ENCODE data around the gene ARMC10. TPM values are rescaled to one million over a fixed set of nuclear protein-coding genes. Genes with fewer than 3 reads are reported as not detected.

The ARMC10 gene
- 28.9 and 29.2 TPM in 2 replicates for total RNA-seq (2022)
- Bru-seq, nascent RNA: percentile 82 among the genes with signal in this experiment
- BruChase-seq, experiment 1, labeled RNA remaining after a 2-hour chase: percentile 78 among the genes with signal in this experiment
- BruChase-seq, experiment 2, labeled RNA remaining after a 6-hour chase: percentile 81 among the genes with signal in this experiment
- long read RNA-seq, transcript ARMC10-208 (6 exons, 2,524 nt): major isoform, 59 of 113 reads
- long read RNA-seq, transcript ARMC10-209 (5 exons, 2,347 nt): minor isoform, 13 of 113 reads
- long read RNA-seq, transcript ARMC10-202 (7 exons, 2,635 nt): minor isoform, 21 of 113 reads
- long read RNA-seq, partial matches to known transcripts: 2 of 113 reads
- long read RNA-seq, other reads (novel, unspliced or antisense): 11 of 113 reads

- CTCF ChIA-PET: interaction anchor here (1.0 to 1.9 kb wide), 3 partner anchors 13 to 326 kb away, joined by 4 to 24 read pairs (median 11); partner anchors contain the start of gene FAM185A
- TF ChIP-seq CTCF (IDR thresholded peaks at IDR 0.05; ENCODE audit: insufficient read depth in 1 of 2, low read depth in 1 of 2, low read length in 1 of 2, severe bottlenecking in 1 of 2, unreplicated experiment in 1 of 2): no peak
- H3K27ac Mint-ChIP-seq (ENCODE audit: unreplicated experiment): peak within 1 kb of the TSS; percentile 82
These were observed at the start of gene ARMC10, which contains the start of gene FBXL13 for GRCh38 chr7:103074519-103075336. Gene ARMC10 (plus strand): TSS chr7:103075140. CDS start chr7:103075273, 133 bp downstream. Gene FBXL13 (minus strand): TSS chr7:103074796.

GRCh38 chr7:103025341-103025740, 49.6 kb upstream of the ARMC10 start:
- Mint-ChIP-seq H3K27me3 (ENCODE audit: insufficient read depth, unreplicated experiment) (peaks cover 2% of the 10 kb centered on the region), H3K4me1 (ENCODE audit: low read depth, unreplicated experiment) (no peaks in the 10 kb centered on the region), H3K36me3 (ENCODE audit: insufficient read depth, unreplicated experiment) (no peaks in the 10 kb centered on the region), H3K9me3 (ENCODE audit: unreplicated experiment) (peaks cover 12% of the 10 kb centered on the region), H3K27ac (ENCODE audit: unreplicated experiment) (no peak overlapping the region), H3K4me3 (ENCODE audit: unreplicated experiment) (no peak overlapping the region)
- intact Hi-C loops (cut with micrococcal nuclease; ENCODE audit: unreplicated experiment): no loop called here
- CTCF ChIA-PET: no interaction called here
- Histone ChIP-seq H3K4me3 (ENCODE audit: low read depth, low read length) (no peak overlapping the region), H3K9me3 (peaks cover 4% of the 10 kb centered on the region; the same call in 1 of the 2 replicates), H3K4me1 (no peaks in the 10 kb centered on the region), H3K36me3 (ENCODE audit: control insufficient read depth, insufficient read depth, low read length) (no peaks in the 10 kb centered on the region), H3K27me3 (replicated peaks; ENCODE audit: control insufficient read depth, insufficient read depth, low read length) (no peaks in the 10 kb centered on the region)
- POLR2A ChIA-PET: no interaction called here
- no peak for DNase-seq
- no peak for TF ChIP-seq CTCF (IDR thresholded peaks at IDR 0.05; ENCODE audit: insufficient read depth in 1 of 2, low read depth in 1 of 2, low read length in 1 of 2, severe bottlenecking in 1 of 2, unreplicated experiment in 1 of 2)
- BruUV-seq (replicated peaks): no TSS peak

More at GRCh38 chr7:103074519-103075336, at the start of gene ARMC10, which contains the start of gene FBXL13:
- H3K36me3 ChIP-seq (ENCODE audit: control insufficient read depth, insufficient read depth, low read length): no peaks in the 10 kb centered on the region
- H3K9me3 ChIP-seq: no peaks in the 10 kb centered on the region; the same call in 1 of the 2 replicates
- peak within 1 kb of the TSS; percentile 88 for H3K4me3 ChIP-seq (ENCODE audit: low read depth, low read length)
- 0 out of 2 replicates have a peak, but pooled peaks cover 4% of the 10 kb centered on the region for H3K4me1 ChIP-seq
- Mint-ChIP-seq H3K9me3 (ENCODE audit: unreplicated experiment) (no peaks in the 10 kb centered on the region), H3K27me3 (ENCODE audit: insufficient read depth, unreplicated experiment) (no peaks in the 10 kb centered on the region), H3K4me1 (ENCODE audit: low read depth, unreplicated experiment) (peaks cover 11% of the 10 kb centered on the region), H3K4me3 (ENCODE audit: unreplicated experiment) (peak within 1 kb of the TSS; percentile 78), H3K36me3 (ENCODE audit: insufficient read depth, unreplicated experiment) (no peaks in the 10 kb centered on the region)
- H3K27me3 ChIP-seq (replicated peaks; ENCODE audit: control insufficient read depth, insufficient read depth, low read length): no peaks in the 10 kb centered on the region
- DNase-seq: peak; percentile 93 to 95
- POLR2A ChIA-PET: interaction anchor here (0.5 to 2.0 kb wide), 7 partner anchors 18 to 502 kb away, joined by 3 to 21 read pairs (median 4); partner anchors contain the start of genes FAM185A and NAPEPLD
- intact Hi-C loops (cut with micrococcal nuclease; ENCODE audit: unreplicated experiment): loop anchor here (5.0 kb wide), 2 partner anchors 73 to 327 kb away; partner anchors contain the start of genes FAM185A and NAPEPLD
- BruUV-seq (replicated peaks): no TSS peak

GRCh38 chr7:103031024-103031423, 43.9 kb upstream of the ARMC10 start:
- BruUV-seq (replicated peaks): no TSS peak
- no peak for DNase-seq
- Mint-ChIP-seq H3K4me3 (ENCODE audit: unreplicated experiment) (no peak overlapping the region), H3K27ac (ENCODE audit: unreplicated experiment) (no peak overlapping the region), H3K4me1 (ENCODE audit: low read depth, unreplicated experiment) (no peaks in the 10 kb centered on the region), H3K9me3 (ENCODE audit: unreplicated experiment) (no peaks in the 10 kb centered on the region), H3K27me3 (ENCODE audit: insufficient read depth, unreplicated experiment) (peaks cover 6% of the 10 kb centered on the region), H3K36me3 (ENCODE audit: insufficient read depth, unreplicated experiment) (no peaks in the 10 kb centered on the region)
- intact Hi-C loops (cut with micrococcal nuclease; ENCODE audit: unreplicated experiment): no loop called here
- Histone ChIP-seq H3K9me3 (no peaks in the 10 kb centered on the region), H3K27me3 (replicated peaks; ENCODE audit: control insufficient read depth, insufficient read depth, low read length) (no peaks in the 10 kb centered on the region), H3K36me3 (ENCODE audit: control insufficient read depth, insufficient read depth, low read length) (no peaks in the 10 kb centered on the region), H3K4me3 (ENCODE audit: low read depth, low read length) (no peak overlapping the region), H3K4me1 (no peaks in the 10 kb centered on the region)
- CTCF ChIA-PET: no interaction called here
- TF ChIP-seq CTCF (IDR thresholded peaks at IDR 0.05; ENCODE audit: insufficient read depth in 1 of 2, low read depth in 1 of 2, low read length in 1 of 2, severe bottlenecking in 1 of 2, unreplicated experiment in 1 of 2): no peak
- POLR2A ChIA-PET: no interaction called here

Measured in Caco-2 (cell line).